Urothelium cell line (cell line): ENCODE results near the gene C12orf57.

Source experiments
- DNase-seq: peaks from one replicate; pipeline ENCODE4 v3.0.0; 2011; ENCODE audit warnings: low spot score, mixed read lengths
- FAIRE-seq: peaks from 2 replicates; lab custom pipeline; 2011; peaks lifted over from hg19 to GRCh38; lab: Jason Lieb, UNC

The C12orf57 gene

DNA sequence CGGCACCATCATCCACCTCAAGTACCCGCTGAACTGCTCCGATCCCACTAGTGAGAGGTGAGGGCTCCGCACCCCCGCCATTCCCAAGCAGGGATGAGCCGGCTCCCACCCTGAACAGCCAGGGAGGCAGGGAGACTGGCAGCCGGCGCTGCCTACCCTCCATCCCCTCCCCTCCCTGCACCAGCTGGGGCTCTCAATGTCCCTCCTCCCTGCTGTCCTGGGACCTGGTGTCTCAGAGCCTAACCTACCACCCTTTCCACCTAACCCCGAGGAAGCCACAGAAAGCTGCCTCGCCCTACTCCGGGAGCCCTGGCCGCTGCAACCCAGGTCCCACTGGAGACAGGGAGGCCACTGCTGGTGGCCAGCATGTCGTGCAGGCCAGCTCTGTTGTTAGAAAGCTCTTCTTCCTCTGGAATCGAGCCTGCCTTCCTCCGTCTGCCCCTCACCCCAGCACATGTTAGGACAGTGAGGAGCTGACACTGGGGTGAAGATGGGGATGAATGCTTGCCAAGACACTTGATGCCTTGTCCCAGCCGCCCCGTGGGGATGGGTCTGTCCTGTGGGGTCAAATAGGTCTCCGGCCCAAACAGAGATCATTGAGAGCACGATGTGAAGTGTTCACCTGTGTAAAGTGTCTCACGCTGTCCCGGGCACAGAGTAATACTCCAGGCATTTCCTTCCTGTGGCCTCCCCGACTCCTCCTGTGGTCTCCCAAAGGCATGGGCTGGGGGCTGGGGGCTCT is 8.5 kb downstream of the C12orf57 start:
- DNase-seq (no peak), FAIRE-seq (peak; percentile 87)

DNA sequence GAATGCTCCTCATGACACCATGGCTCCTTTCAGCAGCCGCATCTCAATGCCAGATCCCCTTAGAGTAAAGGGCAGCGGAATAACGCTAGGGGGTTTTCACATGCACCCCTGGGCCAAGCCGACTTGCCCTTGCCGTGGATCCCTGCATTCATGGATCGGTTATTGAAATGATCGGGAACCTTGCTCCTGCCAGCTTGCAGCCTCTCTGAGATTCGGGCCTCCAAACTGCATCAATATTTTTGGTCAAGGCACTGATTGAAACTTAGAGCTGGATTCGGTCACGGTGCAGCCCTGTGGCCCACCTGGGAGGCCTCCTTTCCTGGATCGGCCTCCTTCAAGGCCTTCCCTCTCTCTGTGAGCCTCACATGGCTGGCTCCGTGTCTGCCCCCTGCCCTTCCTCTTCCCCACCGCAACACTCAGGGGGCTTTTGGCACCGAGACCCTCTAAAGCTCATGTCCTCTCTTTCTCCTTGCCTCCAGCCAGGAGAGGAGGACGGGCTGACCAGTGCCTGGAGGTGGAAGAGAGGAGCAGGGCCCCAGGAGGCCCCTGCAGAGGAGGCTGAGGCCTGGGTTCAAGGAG is 9.1 kb downstream of the C12orf57 start:
- DNase-seq, result no peak
- no peak for FAIRE-seq

DNA sequence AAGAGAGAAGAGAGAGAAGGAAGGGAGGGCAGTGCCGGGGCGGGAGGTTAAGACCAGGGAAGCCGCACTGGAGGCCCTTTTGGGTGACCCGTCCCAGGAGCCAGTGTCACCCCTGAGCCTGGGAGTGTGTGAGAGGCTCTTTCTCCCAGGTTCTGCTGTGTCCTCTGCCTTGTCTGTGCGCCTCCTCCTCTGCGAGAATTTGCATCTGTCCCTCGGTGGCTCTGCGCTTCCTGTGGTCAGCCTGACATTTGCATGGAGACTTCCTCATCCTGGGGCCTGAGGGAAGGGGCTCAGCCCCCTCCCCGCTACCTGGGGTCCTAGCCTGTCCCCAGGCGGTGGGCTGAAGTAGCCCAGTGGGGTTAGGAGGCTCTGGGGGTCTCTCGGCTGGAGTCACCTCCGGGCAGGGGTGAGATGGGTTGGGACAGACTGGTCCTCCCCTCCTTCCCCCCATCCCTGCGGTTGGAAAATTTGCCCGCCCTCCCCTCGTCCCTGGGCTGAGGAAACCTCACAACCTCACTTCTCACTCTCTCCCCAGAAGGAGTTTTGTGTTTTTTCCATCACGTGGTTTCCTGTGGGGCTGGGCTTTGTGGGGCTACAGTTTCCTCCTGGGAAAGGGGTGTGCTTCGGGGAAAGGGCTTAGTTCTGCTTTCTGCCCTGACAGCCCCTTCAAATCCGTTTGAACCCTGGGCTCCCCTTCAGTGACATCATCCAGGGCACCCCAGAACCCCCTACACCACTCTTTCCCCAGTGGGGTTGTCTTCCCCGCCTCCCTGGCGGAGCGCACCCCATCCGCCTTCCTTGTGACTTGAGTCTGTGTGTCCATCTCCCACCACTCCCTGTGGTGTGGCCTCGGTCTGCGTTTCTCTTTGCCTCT is 9.9 kb downstream of the C12orf57 start:
- DNase-seq, result no peak

DNA sequence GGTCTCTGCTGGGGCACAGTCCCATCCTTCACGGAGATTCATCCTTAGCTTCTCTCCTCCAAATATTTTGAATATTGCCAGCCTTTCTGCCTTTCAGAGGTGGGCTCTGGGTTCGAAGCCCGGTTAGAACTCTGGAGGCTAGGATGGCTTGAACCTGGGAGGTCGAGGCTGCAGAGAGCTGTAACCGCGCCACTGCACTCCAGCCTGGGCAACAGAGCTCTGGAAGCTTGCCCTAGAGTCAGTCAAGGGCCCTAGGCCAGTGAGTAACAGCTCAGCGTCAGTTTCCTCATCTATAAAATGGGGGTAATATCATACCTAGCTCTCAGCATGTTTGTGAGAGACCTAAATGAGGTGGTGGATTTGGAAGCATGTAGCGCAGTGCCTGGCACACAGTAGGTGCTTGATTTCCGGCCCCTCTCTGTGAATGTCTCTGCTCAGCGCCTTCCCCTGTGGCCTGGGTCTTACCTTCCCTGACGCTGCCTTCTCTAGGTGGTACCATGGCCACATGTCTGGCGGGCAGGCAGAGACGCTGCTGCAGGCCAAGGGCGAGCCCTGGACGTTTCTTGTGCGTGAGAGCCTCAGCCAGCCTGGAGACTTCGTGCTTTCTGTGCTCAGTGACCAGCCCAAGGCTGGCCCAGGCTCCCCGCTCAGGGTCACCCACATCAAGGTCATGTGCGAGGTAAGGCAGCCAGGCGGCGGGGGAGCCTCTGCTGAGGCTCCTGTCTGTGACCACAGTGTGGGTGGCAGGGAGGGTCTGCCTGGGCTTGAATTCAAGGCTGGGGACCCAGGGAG is 10.7 kb downstream of the C12orf57 start:
- peak; percentile 13 for FAIRE-seq
- DNase-seq, result no peak

More for the DNA sequence above, 9.9 kb downstream of the C12orf57 start:
- no peak for FAIRE-seq

DNA sequence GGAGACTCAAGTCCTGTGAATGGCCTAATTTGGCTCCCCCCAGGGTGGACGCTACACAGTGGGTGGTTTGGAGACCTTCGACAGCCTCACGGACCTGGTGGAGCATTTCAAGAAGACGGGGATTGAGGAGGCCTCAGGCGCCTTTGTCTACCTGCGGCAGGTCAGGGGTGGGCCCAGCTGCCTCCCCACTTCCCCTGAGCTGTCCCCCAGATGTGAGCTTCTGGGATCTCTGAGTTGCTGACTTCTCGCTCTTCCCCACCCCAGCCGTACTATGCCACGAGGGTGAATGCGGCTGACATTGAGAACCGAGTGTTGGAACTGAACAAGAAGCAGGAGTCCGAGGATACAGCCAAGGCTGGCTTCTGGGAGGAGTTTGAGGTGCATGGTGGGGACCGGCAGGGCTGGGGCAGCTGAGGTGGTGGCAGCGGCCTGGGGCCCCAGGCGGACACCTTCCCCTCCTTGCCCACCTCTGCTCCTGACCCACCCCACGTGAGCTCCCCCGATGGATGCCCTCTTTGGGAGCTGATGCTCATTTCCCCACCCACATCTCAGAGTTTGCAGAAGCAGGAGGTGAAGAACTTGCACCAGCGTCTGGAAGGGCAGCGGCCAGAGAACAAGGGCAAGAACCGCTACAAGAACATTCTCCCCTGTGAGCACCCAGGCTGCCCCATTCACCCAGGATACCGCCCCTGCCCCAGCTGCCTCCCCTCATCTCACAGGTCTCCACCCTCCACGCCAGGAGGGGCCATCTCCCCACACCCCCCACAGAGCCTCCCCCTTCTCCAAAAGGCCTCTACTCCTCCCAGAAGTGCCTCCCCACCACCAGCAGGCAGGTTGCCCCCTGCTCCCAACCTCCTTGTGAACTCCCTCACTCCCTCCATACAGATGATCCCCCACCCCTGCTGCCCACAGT is 11.5 kb downstream of the C12orf57 start:
- no peak for DNase-seq

DNA sequence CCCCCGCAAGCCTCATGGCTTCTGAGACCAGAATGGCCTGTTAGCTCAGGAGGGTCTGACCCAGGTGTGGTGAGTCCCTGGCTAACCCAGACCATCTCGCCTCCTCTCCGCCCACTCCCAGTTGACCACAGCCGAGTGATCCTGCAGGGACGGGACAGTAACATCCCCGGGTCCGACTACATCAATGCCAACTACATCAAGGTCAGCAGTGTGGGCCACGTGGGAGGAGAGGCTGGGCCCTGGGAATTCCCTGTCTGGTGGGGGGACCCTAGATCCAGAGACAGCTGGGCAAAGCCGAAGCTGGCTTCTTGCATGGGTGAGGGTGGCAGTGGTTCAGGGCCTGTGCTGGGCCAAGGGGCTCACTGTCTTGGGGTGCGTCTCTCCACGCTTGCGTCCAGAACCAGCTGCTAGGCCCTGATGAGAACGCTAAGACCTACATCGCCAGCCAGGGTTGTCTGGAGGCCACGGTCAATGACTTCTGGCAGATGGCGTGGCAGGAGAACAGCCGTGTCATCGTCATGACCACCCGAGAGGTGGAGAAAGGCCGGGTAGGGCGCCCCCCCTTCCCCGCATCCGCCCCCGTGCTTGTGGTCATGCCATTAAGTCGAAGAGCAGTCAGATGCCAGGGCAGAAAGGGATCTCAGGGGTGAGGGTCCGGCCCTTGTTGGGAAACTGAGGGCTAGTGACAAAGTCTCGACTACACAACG is 12.4 kb downstream of the C12orf57 start:
- no peak for DNase-seq
- peak; percentile 20 for FAIRE-seq

More for the DNA sequence above, 11.5 kb downstream of the C12orf57 start:
- no peak for FAIRE-seq

DNA sequence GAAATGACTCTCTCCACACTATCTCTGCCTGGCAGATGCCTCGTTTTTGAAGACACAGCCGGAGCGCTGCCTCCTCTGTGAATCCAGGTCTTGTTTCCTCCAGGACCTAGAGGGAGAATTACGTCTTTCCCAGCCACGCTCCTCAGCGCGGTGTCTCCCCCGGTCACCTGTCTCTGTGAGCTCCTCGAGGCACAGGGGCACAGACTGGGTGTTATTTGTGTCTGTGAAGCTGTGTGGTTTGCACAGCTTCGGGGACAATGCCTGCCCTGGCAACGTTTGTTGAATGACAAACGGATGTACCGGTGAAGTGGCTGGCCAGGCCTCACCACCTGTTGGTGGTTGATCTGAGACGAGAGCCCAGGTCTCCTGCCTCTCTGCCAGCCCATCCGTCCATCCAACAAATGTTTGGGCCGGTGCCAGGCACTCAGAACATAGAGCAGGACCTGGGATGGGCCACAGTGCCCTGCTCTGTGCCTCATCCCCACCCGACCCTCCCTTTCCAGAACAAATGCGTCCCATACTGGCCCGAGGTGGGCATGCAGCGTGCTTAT is 13.4 kb downstream of the C12orf57 start:
- FAIRE-seq (peak; percentile 53), DNase-seq (no peak)

DNA sequence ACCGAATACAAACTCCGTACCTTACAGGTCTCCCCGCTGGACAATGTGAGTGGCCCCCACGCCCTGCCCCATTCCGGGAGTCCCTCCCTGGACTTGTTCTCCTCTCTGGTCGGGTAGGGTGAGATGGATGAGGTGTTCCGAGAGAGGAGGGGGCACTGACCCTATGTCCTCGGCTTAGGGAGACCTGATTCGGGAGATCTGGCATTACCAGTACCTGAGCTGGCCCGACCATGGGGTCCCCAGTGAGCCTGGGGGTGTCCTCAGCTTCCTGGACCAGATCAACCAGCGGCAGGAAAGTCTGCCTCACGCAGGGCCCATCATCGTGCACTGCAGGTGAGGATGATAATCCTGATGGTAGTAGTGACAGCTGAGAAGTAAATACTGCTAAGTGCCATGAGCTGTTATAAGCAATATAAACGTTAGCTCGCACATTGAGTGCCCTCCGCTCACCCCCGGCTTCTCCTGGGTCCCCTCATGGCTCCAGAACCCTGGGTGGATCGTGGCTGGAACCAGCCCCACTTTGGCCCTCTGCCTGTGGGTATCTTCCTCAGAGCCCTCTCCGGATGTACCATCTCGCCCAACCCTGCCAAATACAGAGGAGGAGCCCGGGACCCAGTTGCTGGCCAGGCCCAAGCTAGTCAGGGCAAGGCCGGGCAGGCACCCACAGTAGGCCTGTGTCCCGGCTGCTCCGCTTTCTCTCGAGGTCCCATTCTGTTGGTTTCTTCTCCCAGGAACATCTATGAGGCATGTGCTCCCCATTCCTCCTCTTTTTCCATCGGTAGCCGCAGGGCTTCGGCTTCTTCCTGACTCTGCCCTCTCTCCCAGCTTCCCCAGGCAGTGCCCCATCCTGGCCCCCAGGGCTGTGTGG is 14.2 kb downstream of the C12orf57 start:
- FAIRE-seq (no peak), DNase-seq (no peak)

DNA sequence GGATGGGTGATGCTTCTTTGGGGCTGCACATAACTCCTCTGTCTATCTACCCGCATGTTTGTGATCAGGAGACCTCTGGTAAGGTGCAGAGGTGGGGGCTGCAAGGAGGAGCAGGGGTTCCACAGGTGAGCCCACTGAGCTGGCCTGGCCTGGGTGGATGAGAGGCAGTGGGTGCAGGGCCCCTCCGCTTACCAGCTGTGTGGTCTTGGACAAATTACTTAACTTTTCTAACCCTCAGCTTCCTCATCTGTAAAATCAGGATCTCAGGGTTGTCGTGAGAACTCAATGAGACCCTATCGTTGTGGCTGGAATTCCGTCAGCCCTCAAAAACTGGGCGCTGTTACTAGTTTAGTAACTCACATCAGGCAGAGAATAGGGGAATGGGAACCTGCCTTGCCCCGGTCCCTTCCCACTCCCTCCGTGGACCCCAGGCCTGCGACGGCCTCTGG is 14.8 kb downstream of the C12orf57 start:
- FAIRE-seq, result no peak
- DNase-seq, result no peak

DNA sequence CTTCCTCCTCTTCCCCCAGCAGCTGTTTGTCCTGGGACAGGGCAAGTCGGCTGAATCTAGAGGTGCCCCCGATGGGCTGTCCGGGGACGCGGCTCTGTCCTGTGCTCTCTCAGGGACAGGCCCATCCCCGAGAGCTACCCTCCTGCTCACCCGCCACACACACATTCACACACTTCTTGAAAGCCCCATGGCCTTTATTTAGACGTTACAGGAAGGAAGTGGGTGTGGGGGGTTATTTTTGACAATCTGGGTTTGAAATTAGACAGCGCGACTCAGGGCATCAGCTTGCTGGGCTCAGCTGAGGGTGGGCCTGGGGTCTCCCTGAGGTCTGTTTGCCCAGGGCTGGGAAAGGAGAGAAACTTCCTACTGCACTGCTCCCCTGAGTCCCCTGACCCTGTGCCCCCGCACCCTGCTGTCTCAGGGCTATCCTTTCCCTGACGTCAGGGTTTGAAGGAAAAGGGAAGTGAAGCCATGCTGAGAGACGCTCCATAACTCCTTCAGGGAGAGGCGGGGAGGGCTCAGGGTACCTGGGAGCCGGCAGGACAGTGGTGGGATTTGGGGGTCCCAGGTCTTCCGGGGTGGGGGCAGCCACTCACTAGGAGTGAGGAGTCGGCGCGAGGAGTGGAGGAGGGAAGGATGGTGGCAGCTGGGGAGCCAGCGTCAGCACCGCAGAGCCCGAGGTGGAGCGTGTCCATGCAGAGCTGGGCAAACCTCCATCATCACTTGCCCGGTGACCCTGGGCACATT is 15.4 kb downstream of the C12orf57 start:
- DNase-seq (no peak), FAIRE-seq (no peak)

DNA sequence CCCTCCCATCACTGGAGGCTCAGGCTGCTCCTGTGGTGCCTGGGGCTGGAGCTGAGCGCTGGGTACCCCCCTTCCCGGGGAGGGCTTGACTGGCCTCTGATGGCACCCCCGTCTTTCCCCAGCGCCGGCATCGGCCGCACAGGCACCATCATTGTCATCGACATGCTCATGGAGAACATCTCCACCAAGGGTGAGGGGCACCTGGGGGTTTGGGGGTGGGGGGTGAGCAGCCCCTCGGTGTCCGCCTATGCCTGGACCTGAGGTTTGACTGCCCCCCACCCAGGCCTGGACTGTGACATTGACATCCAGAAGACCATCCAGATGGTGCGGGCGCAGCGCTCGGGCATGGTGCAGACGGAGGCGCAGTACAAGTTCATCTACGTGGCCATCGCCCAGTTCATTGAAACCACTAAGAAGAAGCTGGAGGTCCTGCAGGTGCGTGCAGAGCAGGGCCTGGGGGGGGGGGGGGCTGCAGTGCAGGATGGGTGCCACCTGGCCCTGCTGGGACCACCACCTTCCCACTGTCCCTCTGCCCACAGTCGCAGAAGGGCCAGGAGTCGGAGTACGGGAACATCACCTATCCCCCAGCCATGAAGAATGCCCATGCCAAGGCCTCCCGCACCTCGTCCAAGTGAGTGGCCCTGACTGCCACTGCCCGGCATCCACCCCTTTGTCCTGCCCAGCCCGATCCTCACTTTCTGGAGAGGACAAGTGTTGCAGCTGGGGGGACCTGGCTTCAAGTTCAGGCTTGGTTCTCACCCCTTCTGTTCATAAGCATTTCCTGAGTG is 16.2 kb downstream of the C12orf57 start:
- DNase-seq (no peak), FAIRE-seq (peak; percentile 9)

DNA sequence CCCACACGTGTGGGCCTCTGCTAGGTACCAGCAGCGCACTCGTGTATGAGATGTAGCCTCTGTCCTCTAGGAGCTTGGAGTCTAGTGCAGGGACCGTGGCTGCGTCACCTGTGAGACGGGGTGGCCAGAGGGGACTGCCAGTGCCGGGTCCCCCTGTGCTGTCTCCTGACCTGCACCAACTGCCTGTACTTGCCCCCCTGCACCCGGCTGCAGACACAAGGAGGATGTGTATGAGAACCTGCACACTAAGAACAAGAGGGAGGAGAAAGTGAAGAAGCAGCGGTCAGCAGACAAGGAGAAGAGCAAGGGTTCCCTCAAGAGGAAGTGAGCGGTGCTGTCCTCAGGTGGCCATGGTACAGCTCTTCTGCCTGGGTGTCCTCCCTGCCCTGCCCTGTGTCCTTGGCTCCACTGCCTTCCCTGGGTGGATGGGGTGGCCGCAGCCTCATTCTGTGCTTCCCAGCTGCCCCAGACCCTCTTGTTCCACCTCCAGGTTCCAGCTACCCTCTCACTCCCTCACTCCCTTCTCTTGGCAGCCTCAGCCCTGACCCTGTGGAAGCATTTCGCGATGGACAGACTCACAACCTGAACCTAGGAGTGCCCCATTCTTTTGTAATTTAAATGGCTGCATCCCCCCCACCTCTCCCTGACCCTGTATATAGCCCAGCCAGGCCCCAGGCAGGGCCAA is 16.9 kb downstream of the C12orf57 start:
- DNase-seq, result no peak

DNA sequence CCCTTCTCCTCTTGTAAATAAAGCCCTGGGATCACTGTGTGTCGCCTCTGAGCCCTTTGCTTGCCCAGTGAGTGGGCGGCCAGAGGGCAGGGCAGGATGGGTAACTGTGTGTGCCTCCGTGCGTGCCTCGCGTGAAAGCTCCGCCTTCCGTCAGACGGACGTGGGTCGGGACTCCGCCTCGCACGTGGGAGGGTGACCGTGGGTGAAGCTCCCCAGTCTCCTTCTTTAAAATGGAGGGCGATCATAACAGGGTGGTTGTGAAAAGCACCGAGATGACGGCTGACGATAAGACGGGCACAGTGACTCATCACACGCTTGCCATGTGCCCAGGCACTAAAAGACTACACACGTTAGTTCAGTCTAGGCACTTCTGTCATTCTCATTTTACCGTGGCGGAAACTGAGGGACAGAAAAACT is 17.5 kb downstream of the C12orf57 start:
- FAIRE-seq (peak; percentile 32), DNase-seq (peak; percentile 52)

More for the DNA sequence above, 16.9 kb downstream of the C12orf57 start:
- FAIRE-seq, result no peak

DNA sequence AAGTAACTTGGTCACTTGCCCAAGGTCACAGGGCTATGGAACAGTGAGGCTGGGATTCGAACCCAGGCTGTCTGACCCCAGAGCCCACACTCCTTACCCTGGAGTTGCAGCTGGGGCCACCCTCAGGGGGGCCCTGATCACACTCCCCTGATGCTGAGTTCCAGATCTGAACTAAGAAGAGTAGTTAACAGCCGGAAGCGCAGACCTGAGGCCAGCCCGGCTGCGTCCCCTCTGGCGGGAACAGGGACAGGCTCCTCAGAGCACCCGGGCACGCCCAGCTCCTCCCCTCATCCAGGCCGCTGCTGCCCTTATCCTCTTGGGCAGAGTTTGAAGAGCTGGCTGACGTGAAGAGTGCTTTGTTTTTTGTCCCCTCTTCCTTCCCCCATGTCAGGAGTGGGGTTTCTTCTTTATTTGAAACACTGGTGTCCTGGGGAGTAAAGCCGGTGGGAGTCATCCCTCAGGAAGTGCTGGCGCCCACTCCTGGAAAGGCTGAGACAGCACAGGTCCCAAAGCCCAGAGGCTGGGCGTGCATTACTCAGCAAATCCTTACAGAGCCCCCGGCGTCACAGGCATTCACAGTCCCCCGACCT is 18.0 kb downstream of the C12orf57 start:
- DNase-seq, result peak; percentile 76
- FAIRE-seq, result peak; percentile 67

DNA sequence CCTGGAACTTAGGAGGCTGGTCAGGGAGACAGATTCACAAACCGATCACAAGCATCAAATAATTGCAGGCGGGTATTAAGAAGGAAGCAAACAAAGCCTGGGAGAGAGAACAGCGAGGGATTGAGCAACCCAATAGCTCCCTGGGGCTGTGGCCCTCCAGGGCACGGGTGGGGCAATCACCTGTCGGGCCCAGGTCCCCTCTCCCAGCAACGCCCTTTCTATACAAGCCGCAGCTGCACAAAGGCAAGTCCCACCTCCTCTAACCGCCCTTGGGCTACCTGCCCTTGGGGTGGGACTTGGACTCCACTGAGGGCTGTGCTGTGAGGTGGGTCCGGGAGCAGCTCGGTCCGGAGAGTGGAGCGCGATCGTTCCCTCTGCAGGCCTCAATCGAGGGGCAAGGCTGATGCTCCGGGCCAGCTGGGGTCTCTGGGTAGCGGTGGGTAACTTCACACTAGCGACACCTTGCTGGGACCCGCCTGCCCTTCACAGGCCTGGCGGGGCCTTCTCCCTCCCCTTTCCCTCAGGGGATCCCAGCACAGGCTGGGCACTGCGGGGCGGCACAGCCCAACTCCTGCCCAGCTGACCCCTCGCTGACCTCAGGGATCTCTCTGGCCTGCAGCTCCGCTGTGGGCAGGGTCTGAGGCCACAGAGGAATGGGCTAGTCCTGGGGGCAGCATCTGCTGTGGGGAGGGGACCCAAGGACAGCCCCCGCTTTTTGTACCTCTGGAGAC is 18.6 kb downstream of the C12orf57 start:
- no peak for FAIRE-seq

More for the DNA sequence above, 18.6 kb downstream of the C12orf57 start:
- DNase-seq, result no peak
